HepG2 (cell line): ENCODE results near the gene HDAC5. TPM values are rescaled to one million over a fixed set of nuclear protein-coding genes. Genes with fewer than 3 reads are reported as not detected.

ENCODE experiments used
- ATAC-seq: fragments of 200-7000 bp; cut with Tn5 transposase; 3 replicates; pipeline ENCODE4 v1.9.1; 2020; ENCODE audit warnings: mild to moderate bottlenecking, moderate library complexity
- BruUV-seq: library from RNA; stranded (reverse); fragments of 400-500 nt; replicated peaks from 2 replicates; lab custom pipeline; 2021; lab: Mats Ljungman, UMichigan
- CTCF ChIA-PET: fragments of 300-600 bp; formaldehyde crosslinking; extraction: SDS; loops from one replicate; lab custom pipeline; 2021; ENCODE audit warnings: low total read pairs, inconsistent platforms, low intra/inter-chr PET ratio; lab: Yijun Ruan, JAX
- POLR2A ChIA-PET: fragments of 350-600 bp; sonication (Branson Sonifier 250); formaldehyde crosslinking; loops from one replicate; lab custom pipeline; 2020; ENCODE audit warnings: antibody characterized with exemption, inconsistent platforms; lab: Yijun Ruan, JAX
- DNase-seq: peaks from one replicate; pipeline ENCODE4 v3.0.0-alpha.2; 2015; ENCODE audit warnings: low spot score
- FAIRE-seq: peaks from 3 replicates; lab custom pipeline; 2011; peaks lifted over from hg19 to GRCh38; lab: Jason Lieb, UNC
- H2AFZ ChIP-seq: one replicate; pipeline ENCODE4 v1.6.1; 2011; ENCODE audit warnings: low read length, inconsistent platforms
- H3K27ac ChIP-seq: fragments of 300-600 bp; 3 replicates; pipeline ENCODE4 v1.8.0; 2011; ENCODE audit warnings: mixed run types, mild to moderate bottlenecking, mixed read lengths, low read length, inconsistent platforms; ENCODE audit not compliant: insufficient read depth; ENCODE audit errors: extremely low read length
- H3K27me3 ChIP-seq, 2 experiments: fragments of 200-600 bp in 1 of 2; 2 replicates in 1 of 2; 3 replicates in 1 of 2; pipeline versions ENCODE4 v1.6.0 to v1.8.0; 2011; ENCODE audit warnings: low read length in 2 of 2, mild to moderate bottlenecking in 2 of 2, moderate library complexity in 2 of 2, inconsistent platforms in 1 of 2; ENCODE audit not compliant: insufficient read depth in 2 of 2, control insufficient read depth in 1 of 2
- H3K36me3 ChIP-seq, 2 experiments: fragments of 200-600 bp in 1 of 2; replicated peaks in 1 of 2; 2 replicates in 1 of 2; 3 replicates in 1 of 2; pipeline versions ENCODE4 v1.5.1 to v1.8.0; 2011; ENCODE audit warnings: low read length in 2 of 2, inconsistent platforms in 1 of 2; ENCODE audit not compliant: insufficient read depth in 2 of 2, control insufficient read depth in 1 of 2
- H3K4me1 ChIP-seq: 2 replicates; pipeline ENCODE4 v1.5.1; 2012; ENCODE audit warnings: low read length, inconsistent platforms; ENCODE audit not compliant: insufficient read depth
- H3K4me2 ChIP-seq: 2 replicates; pipeline ENCODE4 v1.6.0; 2011; ENCODE audit warnings: low read depth, low read length, inconsistent platforms
- H3K4me3 ChIP-seq, 3 experiments: fragments of 200-600 bp in 1 of 3; sonication (generic), shearing (Covaris generic) in 1 of 3; replicated peaks in 1 of 3; 2 replicates each; pipeline ENCODE4 v1.5.1; 2011 to 2016; ENCODE audit warnings: low read length in 3 of 3, inconsistent platforms in 2 of 3, low read depth in 2 of 3, mild to moderate bottlenecking in 2 of 3, control low read depth in 1 of 3, mixed read lengths in 1 of 3; ENCODE audit not compliant: insufficient read depth in 1 of 3
- H3K79me2 ChIP-seq: one replicate; pipeline ENCODE4 v1.6.1; 2011; ENCODE audit warnings: low read length, inconsistent platforms; ENCODE audit not compliant: insufficient read depth
- H3K9ac ChIP-seq: 2 replicates; pipeline ENCODE4 v1.6.0; 2011; ENCODE audit warnings: mild to moderate bottlenecking, low read depth, low read length, inconsistent platforms; ENCODE audit not compliant: insufficient read depth
- H3K9me3 ChIP-seq: 2 replicates; pipeline ENCODE4 v1.5.1; 2012; ENCODE audit warnings: mild to moderate bottlenecking, low read length
- H4K20me1 ChIP-seq: 2 replicates; pipeline ENCODE4 v1.6.0; 2011; ENCODE audit warnings: inconsistent platforms, mild to moderate bottlenecking, low read length, moderate library complexity; ENCODE audit not compliant: insufficient read depth
- AGO2 ChIP-seq: fragments of 200-400 bp; formaldehyde crosslinking; optimal IDR thresholded peaks from 2 replicates; pipeline ENCODE3; 2017; ENCODE audit warnings: mild to moderate bottlenecking, low read depth, low read length, moderate library complexity
- BATF2 ChIP-seq: sonication (generic); formaldehyde crosslinking; IDR thresholded peaks from 2 replicates; pipeline ENCODE4 v1.8.0; 2022; ENCODE audit warnings: mild to moderate bottlenecking, missing genetic modification reagents, moderate library complexity
- EHMT2 ChIP-seq: fragments of 200-600 bp; sonication (generic); IDR thresholded peaks from 2 replicates; pipeline ENCODE4 v1.7.0; 2017; ENCODE audit warnings: antibody characterized with exemption, low read depth, low read length, borderline replicate concordance
- GFI1 ChIP-seq: sonication (generic); formaldehyde crosslinking; IDR thresholded peaks from 2 replicates; pipeline ENCODE4 v1.5.0; 2020; ENCODE audit warnings: missing genetic modification reagents, mild to moderate bottlenecking, borderline replicate concordance
- MZF1 ChIP-seq: sonication (generic); formaldehyde crosslinking; IDR thresholded peaks from 2 replicates; pipeline ENCODE4 v1.8.1; 2023; ENCODE audit warnings: mild to moderate bottlenecking, missing genetic modification reagents, borderline replicate concordance
- POLR2A ChIP-seq, 2 experiments: IDR thresholded peaks; 2 replicates each; pipeline ENCODE4 v1.6.1; 2011; ENCODE audit warnings: low read depth in 2 of 2, low read length in 2 of 2, mild to moderate bottlenecking in 1 of 2, moderate library complexity in 1 of 2; ENCODE audit not compliant: insufficient read depth in 1 of 2
- PRMT3 ChIP-seq: sonication (generic); formaldehyde crosslinking; IDR thresholded peaks from 2 replicates; pipeline ENCODE4 v1.8.1; 2022; ENCODE audit warnings: low read depth, mild to moderate bottlenecking, moderate library complexity, missing genetic modification reagents, borderline replicate concordance
- RBFOX2 ChIP-seq: fragments of 200-400 bp; formaldehyde crosslinking; IDR thresholded peaks from 2 replicates; pipeline ENCODE4 v1.6.1; 2017; ENCODE audit warnings: low read depth, mild to moderate bottlenecking, low read length
- SETDB1 ChIP-seq: sonication (generic); formaldehyde crosslinking; IDR thresholded peaks from 2 replicates; pipeline ENCODE4 v1.5.1; 2020; ENCODE audit warnings: missing genetic modification reagents, mild to moderate bottlenecking, borderline replicate concordance
- ZNF10 ChIP-seq: sonication (generic); formaldehyde crosslinking; IDR thresholded peaks from 2 replicates; pipeline ENCODE4 v1.4.0; 2020; ENCODE audit warnings: mild to moderate bottlenecking, low read depth, missing genetic modification reagents, borderline replicate concordance
- ZNF850 ChIP-seq: sonication (generic); formaldehyde crosslinking; conservative IDR thresholded peaks from 2 replicates; pipeline ENCODE4 v1.9.0; 2021; ENCODE audit warnings: mild to moderate bottlenecking, missing genetic modification reagents
- WGBS: methylation state at CpG from one replicate; pipeline ENCODE4 v1.1.6; 2017; ENCODE audit warnings: low lambda C conversion rate; 5-methylcytosine and 5-hydroxymethylcytosine counted together
- in situ Hi-C: cut with HindIII; loops from 2 replicates; pipeline ENCODE4 v1.10.0; 2017; ENCODE audit warnings: low pct_unique_long_range_greater_than_20kb; ENCODE audit not compliant: extremely low pct_ligation_motif_present
- intact Hi-C: fragments of 100-400 bp; cut with micrococcal nuclease; formaldehyde crosslinking; loops from one replicate; pipeline ENCODE4 v1.10.0; 2022; ENCODE audit not compliant: unreplicated experiment
- polyA plus RNA-seq, 8 experiments: library from polyadenylated mRNA; depleted of rRNA in 3 of 8; stranded (reverse) in 7 of 8; unstranded in 1 of 8; fragments of >200 nt; fragmentation: Illumina TruSeq in 4 of 8; extraction: Trizol in 4 of 8; gene quantifications; 2 replicates each; pipeline versions ENCODE4 v1.2.1 to v1.2.3, GENCODE V29; 2011 to 2016; ENCODE audit warnings: low read depth in 4 of 8, missing spikeins in 1 of 8, mixed read lengths in 1 of 8; ENCODE audit not compliant: insufficient read depth in 1 of 8
- total RNA-seq, 5 experiments: library from RNA; depleted of rRNA; stranded (reverse); fragments of >200 nt; fragmentation: Illumina TruSeq; extraction: Trizol; gene quantifications; 2 replicates each; pipeline ENCODE4 v1.2.3, GENCODE V29; 2016; ENCODE audit warnings: low read depth in 1 of 5

HDAC5 gene
- total and polyA plus RNA-seq, 2 of the 13 experiments (the other 11 are each of a cell fraction or from before 2014, with no cell fraction given): 46.4 to 85.4 TPM

GRCh38 chr17:44092051-44092450 lies 31.4 kb downstream of the HDAC5 start:
- in situ Hi-C loops: no loop called here
- H3K79me2 ChIP-seq: peaks cover 2% of the 10 kb centered on the region
- CTCF ChIA-PET: no interaction called here
- DNase-seq (no peak), ATAC-seq (no peak)
- no peak overlapping the region for H3K27ac ChIP-seq
- no peaks in the 10 kb centered on the region for H3K9me3 ChIP-seq
- 98% methylated on average over 11 of the region's 11 CpGs for WGBS
- TF ChIP-seq EHMT2 (no peak), POLR2A (IDR thresholded peaks at IDR 0.05; ENCODE audit: insufficient read depth in 1 of 2, low read depth in 2 of 2, low read length in 2 of 2) (peak in 1 of 2 experiments; percentile 29; a peak in 1 of 4 replicates)
- TF ChIP-seq, all 625 proteins: peak for 1
- Histone ChIP-seq H4K20me1 (0 out of 2 replicates have a peak, but pooled peaks cover 3% of the 10 kb centered on the region), H3K4me2 (no peak overlapping the region), H3K4me3 (no peak overlapping the region), H2AFZ (no peak overlapping the region), H3K9ac (no peak overlapping the region), H3K36me3 (peaks cover 15 to 35% of the 10 kb centered on the region in 2 experiments), H3K27me3 (no peaks in the 10 kb centered on the region), H3K4me1 (peaks cover 38% of the 10 kb centered on the region)
- intact Hi-C loops: no loop called here
- BruUV-seq: no TSS peak
- POLR2A ChIA-PET: interaction anchor here (0.5 to 1.2 kb wide), 2 partner anchors 31 to 108 kb away, joined by 3 read pairs; partner anchors contain the start of genes ATXN7L3 and HDAC5
- no peak for FAIRE-seq

- intact Hi-C loops (no loop called here), in situ Hi-C loops (no loop called here)
- POLR2A ChIA-PET: interaction anchor here (1.2 kb wide), 1 partner anchor 32 kb away, joined by 3 read pairs; the partner anchor contains the start of gene HDAC5
- Histone ChIP-seq H3K27ac (no peak overlapping the region), H3K4me2 (no peak overlapping the region), H3K9me3 (no peaks in the 10 kb centered on the region), H3K27me3 (no peaks in the 10 kb centered on the region), H3K4me1 (peaks cover 37% of the 10 kb centered on the region), H3K4me3 (no peak overlapping the region), H3K36me3 (peaks cover 15 to 37% of the 10 kb centered on the region in 2 experiments), H2AFZ (no peak overlapping the region), H3K9ac (no peak overlapping the region), H4K20me1 (0 out of 2 replicates have a peak, but pooled peaks cover 3% of the 10 kb centered on the region), H3K79me2 (no peaks in the 10 kb centered on the region)
- no peak for FAIRE-seq
- WGBS: 98% methylated on average over 13 of the region's 14 CpGs
- ATAC-seq: no peak
- peak; percentile 58 for TF ChIP-seq AGO2
- TF ChIP-seq ZNF850: no peak
- TF ChIP-seq GFI1 (CRISPR knock-in tag): no peak
- no peak for TF ChIP-seq MZF1
- TF ChIP-seq ZNF10 (CRISPR knock-in tag): no peak
- 0 out of 2 replicates have a peak, but pooled peaks have one; percentile 26 for TF ChIP-seq RBFOX2
- TF ChIP-seq SETDB1 (CRISPR knock-in tag): no peak
- no peak for TF ChIP-seq BATF2
- no peak for TF ChIP-seq PRMT3 (CRISPR knock-in tag)
- no peak for DNase-seq
- BruUV-seq: no TSS peak
- CTCF ChIA-PET: no interaction called here
Measured at GRCh38 chr17:44091200-44091997, 32.0 kb downstream of the HDAC5 start.
